GM12874 (cell line): ENCODE measurements around the gene JAG1.

Source experiments
- CTCF ChIP-seq: IDR thresholded peaks from 2 replicates; pipeline ENCODE4 v1.5.1; 2011; ENCODE audit warnings: low read depth, mild to moderate bottlenecking, control low read depth, low read length, moderate library complexity; ENCODE audit not compliant: insufficient read depth

The JAG1 gene

GRCh38 chr20:10661261-10661660, 12.5 kb downstream of the JAG1 start:
- TF ChIP-seq CTCF = no peak

GRCh38 chr20:10660661-10661060, 13.1 kb downstream of the JAG1 start:
- no peak for TF ChIP-seq CTCF

GRCh38 chr20:10659651-10660601, 13.9 kb downstream of the JAG1 start:
- no peak for TF ChIP-seq CTCF

GRCh38 chr20:10658876-10659632, 14.7 kb downstream of the JAG1 start:
- no peak for TF ChIP-seq CTCF

- no peak for TF ChIP-seq CTCF
Measured at GRCh38 chr20:10658051-10658823, 15.6 kb downstream of the JAG1 start.

DNA sequence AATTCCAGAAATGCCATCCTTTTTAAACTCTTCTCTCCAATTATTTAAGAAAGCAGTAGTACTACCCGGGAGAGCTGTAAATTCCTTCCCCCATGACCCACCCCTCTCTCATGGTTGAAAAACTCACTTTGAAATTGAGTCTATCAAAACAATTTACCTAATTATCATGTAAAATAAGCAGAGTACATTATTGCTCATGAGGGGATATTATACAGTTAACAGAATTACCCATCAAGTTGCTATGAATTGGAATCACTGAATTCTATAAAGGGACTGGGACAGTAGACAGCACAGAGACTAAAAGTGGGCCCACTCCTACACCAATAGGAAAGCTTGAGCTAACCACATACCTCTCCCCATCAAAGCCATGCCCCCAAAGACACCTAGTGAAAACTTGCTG, 16.3 kb downstream of the JAG1 start:
- TF ChIP-seq CTCF = no peak
